HepG2 (cell line): ENCODE measurements around the gene GRID1.

Source experiments
- IRF2 ChIP-seq: IDR thresholded peaks from 2 replicates; pipeline ENCODE4 v1.6.1; 2018; ENCODE audit warnings: missing genetic modification reagents, missing compliant biosample characterization
- POLR2AphosphoS5 ChIP-seq: IDR thresholded peaks from 2 replicates; pipeline ENCODE4 v1.6.1; 2012; ENCODE audit warnings: low read depth, low read length
- RFX5 ChIP-seq: IDR thresholded peaks from 2 replicates; pipeline ENCODE4 v1.6.1; 2011; ENCODE audit warnings: low read depth, low read length, improper control_type of control experiment
- SNAPC2 ChIP-seq: sonication (generic); formaldehyde crosslinking; IDR thresholded peaks from 2 replicates; pipeline ENCODE4 v1.8.1; 2022; ENCODE audit warnings: mild to moderate bottlenecking, missing genetic modification reagents
- TAF1 ChIP-seq: sonication (generic); formaldehyde crosslinking; IDR thresholded peaks from 2 replicates; pipeline ENCODE4 v1.4.0; 2020; ENCODE audit warnings: missing genetic modification reagents
- TARDBP ChIP-seq: sonication (generic); formaldehyde crosslinking; IDR thresholded peaks from 2 replicates; pipeline ENCODE4 v1.8.0; 2022; ENCODE audit warnings: mild to moderate bottlenecking, missing genetic modification reagents
- TBP ChIP-seq: sonication (generic); formaldehyde crosslinking; IDR thresholded peaks from 2 replicates; pipeline ENCODE4 v1.5.0; 2020; ENCODE audit warnings: missing genetic modification reagents
- ZNF460 ChIP-seq: sonication (generic); formaldehyde crosslinking; IDR thresholded peaks from 2 replicates; pipeline ENCODE4 v1.5.1; 2020; ENCODE audit warnings: missing genetic modification reagents, mild to moderate bottlenecking, borderline replicate concordance

DNA sequence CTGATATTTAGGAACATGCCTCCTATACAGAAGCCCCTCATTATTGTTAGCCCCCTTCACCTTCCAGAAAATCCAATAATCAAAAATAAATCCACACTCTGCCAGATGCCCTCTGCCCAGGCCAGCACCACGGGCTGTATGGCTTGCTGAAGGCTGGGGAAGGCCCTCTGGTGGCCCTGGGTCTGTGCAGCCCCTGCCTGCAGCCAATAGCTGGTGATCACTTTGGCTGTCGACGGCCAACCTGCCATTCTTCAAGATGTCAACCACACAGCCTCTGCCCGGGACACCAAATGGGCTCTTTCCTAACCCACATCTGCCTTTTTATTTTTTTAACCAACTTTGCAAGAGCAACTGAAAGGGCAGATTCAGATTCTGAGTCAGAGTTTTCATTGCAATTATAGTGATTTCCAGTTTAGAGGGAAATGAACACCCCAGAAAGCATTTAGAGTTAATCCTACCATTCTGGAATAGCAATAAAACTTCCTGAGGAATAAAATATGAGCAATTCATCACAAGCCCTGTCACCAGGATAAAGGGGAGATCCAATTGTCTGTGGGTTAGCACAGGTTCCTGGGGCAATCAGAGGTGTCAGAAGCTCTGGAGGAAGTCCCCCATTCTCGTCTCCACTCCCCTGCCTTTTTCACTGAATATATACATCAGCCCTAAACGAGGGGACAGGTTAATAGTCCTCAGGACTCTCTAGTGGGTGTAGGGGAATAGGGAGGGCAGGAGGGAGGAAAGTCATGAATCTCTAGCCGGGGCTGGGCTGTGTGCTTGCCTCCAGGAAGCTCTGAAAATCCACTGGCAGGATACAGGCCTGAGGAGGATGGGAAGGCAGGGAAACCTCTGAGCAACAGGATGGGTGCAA lies 211.3 kb downstream of the GRID1 start:
- TF ChIP-seq TARDBP (no peak), TBP (CRISPR knock-in tag) (no peak), RFX5 (no peak), TAF1 (CRISPR knock-in tag) (no peak), SNAPC2 (no peak), IRF2 (CRISPR knock-in tag) (no peak), ZNF460 (no peak), POLR2AphosphoS5 (no peak)
